Fibroblast of the aortic adventitia (primary cell): ENCODE data around the gene ORMDL1. TPM values are rescaled to one million over a fixed set of nuclear protein-coding genes. Genes with fewer than 3 reads are reported as not detected.

Experiments
- DNase-seq: peaks from one replicate; pipeline ENCODE4 v3.0.0-alpha.2; 2010; ENCODE audit warnings: low read depth
- H3K4me3 ChIP-seq: 2 replicates; pipeline ENCODE4 v1.5.1; 2011; ENCODE audit warnings: low read depth, mild to moderate bottlenecking, control low read depth, low read length, moderate library complexity
- total RNA-seq: library from RNA; depleted of rRNA; stranded (reverse); fragments of >200 nt; gene quantifications from 2 replicates; pipeline ENCODE4 v1.2.3, GENCODE V29; 2012; ENCODE audit warnings: low replicate concordance
- TF ChIP-seq, protein P1 (sequence below): IDR thresholded peaks from 2 replicates; pipeline ENCODE4 v1.5.1; 2011; ENCODE audit warnings: mild to moderate bottlenecking, low read length, control low read depth, inconsistent platforms; ENCODE audit not compliant: insufficient read depth

The ORMDL1 gene
- total RNA-seq, 1 donor = 56.9 TPM

DNA sequence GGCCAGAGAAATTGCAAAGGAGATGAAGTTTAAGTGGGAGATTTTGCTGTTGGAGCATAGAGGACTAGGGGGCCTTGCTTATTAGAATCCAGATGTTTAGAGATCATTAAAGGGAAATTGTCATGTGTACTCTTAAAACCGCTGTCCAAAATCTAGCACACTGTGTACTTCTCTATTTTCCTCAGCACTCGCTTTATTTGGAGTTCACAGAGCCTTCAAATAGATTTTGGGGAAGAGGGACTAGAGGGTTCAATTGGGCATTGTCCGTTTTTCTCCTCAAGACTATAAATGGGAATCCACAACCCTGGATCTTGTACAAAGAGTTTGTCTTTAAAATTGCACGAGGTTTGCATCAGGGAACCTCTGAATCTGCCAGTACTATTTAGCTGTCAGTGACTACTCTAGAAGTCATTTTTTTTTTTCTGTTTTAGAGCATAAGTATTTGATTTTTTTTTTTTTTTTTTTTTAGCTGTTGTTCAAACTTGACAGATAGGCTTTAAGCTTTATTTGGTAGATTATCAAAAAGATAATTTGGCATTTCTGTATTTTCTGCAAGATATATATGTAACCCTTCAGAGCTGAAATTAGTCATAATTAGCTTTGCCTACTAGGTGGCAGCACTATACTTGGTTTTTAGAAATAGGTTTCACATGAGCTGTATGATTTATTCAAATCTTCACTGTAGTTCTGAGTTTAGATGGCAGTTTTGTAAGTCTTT lies 14.3 kb upstream of the ORMDL1 start:
- DNase-seq = peak; percentile 80
- TF ChIP-seq, protein P1, sequence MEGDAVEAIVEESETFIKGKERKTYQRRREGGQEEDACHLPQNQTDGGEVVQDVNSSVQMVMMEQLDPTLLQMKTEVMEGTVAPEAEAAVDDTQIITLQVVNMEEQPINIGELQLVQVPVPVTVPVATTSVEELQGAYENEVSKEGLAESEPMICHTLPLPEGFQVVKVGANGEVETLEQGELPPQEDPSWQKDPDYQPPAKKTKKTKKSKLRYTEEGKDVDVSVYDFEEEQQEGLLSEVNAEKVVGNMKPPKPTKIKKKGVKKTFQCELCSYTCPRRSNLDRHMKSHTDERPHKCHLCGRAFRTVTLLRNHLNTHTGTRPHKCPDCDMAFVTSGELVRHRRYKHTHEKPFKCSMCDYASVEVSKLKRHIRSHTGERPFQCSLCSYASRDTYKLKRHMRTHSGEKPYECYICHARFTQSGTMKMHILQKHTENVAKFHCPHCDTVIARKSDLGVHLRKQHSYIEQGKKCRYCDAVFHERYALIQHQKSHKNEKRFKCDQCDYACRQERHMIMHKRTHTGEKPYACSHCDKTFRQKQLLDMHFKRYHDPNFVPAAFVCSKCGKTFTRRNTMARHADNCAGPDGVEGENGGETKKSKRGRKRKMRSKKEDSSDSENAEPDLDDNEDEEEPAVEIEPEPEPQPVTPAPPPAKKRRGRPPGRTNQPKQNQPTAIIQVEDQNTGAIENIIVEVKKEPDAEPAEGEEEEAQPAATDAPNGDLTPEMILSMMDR = peak; percentile 58
- H3K4me3 ChIP-seq = no peak overlapping the region

DNA sequence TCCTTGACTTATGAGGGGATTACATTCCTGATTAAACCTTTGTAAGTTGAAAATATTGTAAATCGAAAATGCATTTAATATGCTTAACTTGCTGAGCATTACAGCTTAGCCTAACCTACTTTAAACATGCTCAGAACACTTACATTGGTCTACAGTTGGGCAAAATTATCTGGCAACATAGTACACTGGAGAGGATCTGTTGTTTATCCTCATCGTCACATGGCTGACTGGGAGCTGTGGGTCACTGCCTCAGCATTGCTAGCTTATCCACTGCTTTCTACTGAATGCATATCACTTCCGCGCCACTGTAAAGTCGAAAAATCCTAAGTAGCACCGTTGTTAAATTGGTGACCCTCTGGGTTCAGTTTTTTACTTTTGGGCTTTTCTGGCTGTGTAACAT lies 13.8 kb upstream of the ORMDL1 start:
- no peak for DNase-seq
- TF ChIP-seq, protein P1 = no peak
- no peak overlapping the region for H3K4me3 ChIP-seq

DNA sequence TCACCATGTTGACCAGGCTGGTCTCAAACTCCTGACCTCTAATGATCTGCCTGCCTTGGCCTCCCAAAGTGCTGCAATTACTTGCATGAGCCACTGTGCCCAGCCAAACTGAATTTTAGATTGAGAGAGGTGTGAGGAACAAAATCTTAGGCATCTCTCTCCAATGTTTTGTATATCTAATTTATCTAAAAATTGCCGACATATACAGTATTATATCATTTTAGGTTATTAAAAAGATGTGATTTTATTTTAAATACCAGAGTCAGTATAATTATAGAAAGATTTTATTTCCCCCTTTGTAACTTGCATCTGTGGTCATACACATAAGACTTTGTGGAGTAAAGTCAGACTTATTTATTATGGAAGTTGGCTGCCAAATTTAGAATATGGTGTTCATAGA lies 10.2 kb upstream of the ORMDL1 start:
- no peak overlapping the region for H3K4me3 ChIP-seq
- TF ChIP-seq, protein P1 = no peak
- no peak for DNase-seq

DNA sequence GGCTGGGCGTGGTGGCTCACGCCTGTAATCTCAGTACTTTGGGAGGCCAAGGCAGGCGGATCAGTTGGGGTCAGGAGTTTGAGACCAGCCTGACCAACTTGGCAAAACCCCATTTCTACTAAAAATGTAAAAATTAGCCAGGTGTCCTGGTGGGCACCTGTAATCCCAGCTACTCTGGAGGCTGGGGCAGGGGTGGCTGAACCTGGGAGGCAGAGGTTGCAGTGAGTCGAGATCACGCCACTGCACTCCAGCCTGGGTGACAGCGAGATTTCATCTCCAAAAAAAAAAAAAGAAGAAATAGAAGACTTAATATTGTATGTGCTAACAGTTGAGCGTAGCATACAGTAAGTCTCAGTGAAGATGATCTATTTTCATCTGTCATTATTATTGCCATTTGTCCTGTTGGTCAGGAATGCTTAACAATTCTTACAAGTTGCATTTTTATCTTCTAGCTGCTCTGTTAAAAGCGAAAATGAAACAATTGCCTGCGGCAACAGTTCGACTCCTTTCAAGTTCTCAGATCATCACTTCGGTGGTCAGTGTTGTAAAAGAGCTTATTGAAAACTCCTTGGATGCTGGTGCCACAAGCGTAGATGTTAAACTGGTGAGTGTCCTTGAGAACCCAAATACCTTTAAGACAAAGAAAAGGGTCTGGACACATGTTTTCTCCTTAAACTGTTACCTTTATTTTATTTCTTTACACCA lies 7.4 kb upstream of the ORMDL1 start:
- TF ChIP-seq, protein P1 = no peak
- DNase-seq = no peak

DNA sequence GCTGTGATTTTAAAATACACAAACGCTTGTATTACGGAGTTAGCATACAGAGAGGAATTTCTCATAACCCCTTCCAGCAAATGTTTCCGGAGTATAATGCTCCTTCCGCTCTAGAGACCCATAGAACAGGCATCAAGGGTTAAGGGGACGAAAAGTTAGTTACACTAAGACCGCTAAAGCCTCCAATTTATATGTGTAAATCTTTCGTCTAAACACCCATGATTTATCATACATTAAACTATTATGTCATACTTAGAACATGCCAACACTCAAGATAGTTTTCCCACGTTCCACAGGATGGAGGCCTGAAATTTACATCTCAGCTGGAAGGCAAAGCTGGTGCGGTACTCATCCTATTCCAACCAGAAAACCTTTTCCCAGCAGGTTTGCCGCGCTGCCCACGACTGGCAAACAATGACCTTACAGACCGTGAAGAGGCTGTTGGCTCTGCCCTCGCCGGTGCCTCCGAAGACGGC lies 650 bp downstream of the ORMDL1 start:
- DNase-seq = peak; percentile 45
- TF ChIP-seq, protein P1 = no peak
- peak overlapping the region; percentile 74 for H3K4me3 ChIP-seq

More for the DNA sequence above, 7.4 kb upstream of the ORMDL1 start:
- no peak overlapping the region for H3K4me3 ChIP-seq

DNA sequence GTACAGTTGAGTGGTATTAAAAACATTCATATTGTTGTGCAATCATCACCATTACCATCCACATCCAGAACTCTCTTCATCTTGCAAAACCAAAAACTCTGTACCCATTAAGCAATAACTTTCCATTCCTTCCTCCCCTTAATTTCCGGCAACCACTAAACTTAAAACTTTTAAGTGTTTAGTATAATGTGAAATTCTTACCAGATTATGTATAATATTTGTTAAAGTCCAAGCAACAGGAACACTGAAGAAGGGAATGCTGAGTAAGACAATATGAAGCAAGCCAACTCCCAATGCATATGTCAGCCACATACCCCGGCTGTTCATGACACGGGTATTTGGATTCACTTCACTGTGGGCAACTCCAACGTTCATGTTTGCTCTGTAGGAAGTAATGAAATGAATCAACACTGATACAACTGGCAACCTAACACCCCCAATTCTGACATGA lies 1.9 kb downstream of the ORMDL1 start:
- DNase-seq = peak; percentile 28
- H3K4me3 ChIP-seq = peak overlapping the region; percentile 74
- TF ChIP-seq, protein P1 = no peak
